IgD-negative memory B cell (primary cell): ENCODE measurements around the gene GMPR. TPM values are rescaled to one million over a fixed set of nuclear protein-coding genes. Genes with fewer than 3 reads are reported as not detected.

Experiments used
- H3K27ac Mint-ChIP-seq, 3 donors: one replicate each; pipeline ENCODE4 v1.8.0; 2020 to 2022; ENCODE audit warnings: mild to moderate bottlenecking in 3 of 3, mixed read lengths in 3 of 3, moderate library complexity in 1 of 3
- H3K27me3 Mint-ChIP-seq: one replicate; pipeline ENCODE4 v1.8.0; 2021; ENCODE audit warnings: mixed read lengths
- H3K36me3 Mint-ChIP-seq: one replicate; pipeline ENCODE4 v1.8.0; 2020; ENCODE audit warnings: mild to moderate bottlenecking, mixed read lengths
- H3K4me1 Mint-ChIP-seq, 3 donors: one replicate each; pipeline ENCODE4 v1.8.0; 2020 to 2022; ENCODE audit warnings: mixed read lengths in 3 of 3, mild to moderate bottlenecking in 1 of 3
- H3K4me3 Mint-ChIP-seq, 4 donors: one replicate each; pipeline ENCODE4 v1.8.0; 2020 to 2022; ENCODE audit warnings: mild to moderate bottlenecking in 4 of 4, mixed read lengths in 4 of 4, moderate library complexity in 3 of 4
- H3K9me3 Mint-ChIP-seq, 3 donors: one replicate each; pipeline ENCODE4 v1.8.0; 2020 to 2021; ENCODE audit warnings: mixed read lengths in 3 of 3, mild to moderate bottlenecking in 1 of 3
- polyA plus RNA-seq: library from polyadenylated mRNA; unstranded; fragments of 300-500 nt; fragmentation: Illumina TruSeq; gene quantifications from one replicate; pipeline ENCODE4 v1.2.3, GENCODE V29; 2021

Gene GMPR
- 1.3 TPM for polyA plus RNA-seq

DNA sequence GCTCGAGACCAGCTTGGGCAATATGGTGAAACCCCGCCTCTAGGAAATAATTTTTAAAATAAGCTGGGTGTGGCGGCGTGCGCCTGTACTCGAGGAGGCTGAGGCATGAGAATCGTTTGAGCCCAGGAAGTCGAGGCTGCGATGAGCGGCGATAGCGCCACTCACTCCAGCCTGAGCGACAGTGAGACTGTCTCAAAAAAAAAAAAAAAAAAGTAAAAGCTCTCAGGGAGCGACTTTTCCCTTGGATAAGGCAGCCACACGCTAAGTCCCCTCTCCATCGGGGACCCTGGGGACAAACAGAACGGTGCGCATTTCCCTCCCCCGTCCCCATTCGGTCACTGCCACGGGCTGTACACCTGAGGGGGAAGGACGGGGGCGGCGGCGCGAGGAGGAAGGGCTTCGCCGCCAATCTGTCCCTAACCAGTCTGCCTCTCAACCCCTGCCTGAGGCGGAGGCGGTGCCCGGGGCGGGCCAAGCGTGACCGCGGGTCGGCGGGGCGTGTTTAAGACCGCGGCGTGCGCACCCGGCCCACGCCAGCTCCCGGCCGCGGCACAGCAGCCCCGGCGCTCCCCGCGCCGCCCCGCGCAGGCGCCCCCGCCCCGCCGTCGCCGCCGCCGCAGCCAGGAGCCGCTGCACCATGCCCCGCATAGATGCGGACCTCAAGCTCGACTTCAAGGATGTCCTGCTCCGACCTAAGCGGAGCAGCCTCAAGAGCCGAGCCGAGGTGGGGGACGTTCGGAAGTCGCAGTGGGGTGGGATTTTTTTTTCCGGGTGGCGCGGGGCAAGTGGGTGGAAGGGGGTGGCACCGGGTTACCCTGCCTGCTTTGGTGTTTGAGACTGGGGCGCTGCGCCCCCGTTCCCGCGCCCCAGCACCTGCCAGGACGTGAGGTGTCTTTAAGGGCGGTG lies at the start of gene GMPR:
Gene GMPR (plus strand): TSS at position 531 of the 906 bp plus-strand sequence. CDS start 107 bp downstream, at position 638.
- peaks cover 40% of the 10 kb centered on the region for H3K27me3 Mint-ChIP-seq
- peak within 1 kb of the TSS in 2 of 3 donors; percentile 33 to 53 for H3K27ac Mint-ChIP-seq
- H3K4me1 Mint-ChIP-seq = peaks cover 16 to 23% (median 18%) of the 10 kb centered on the region in 3 donors
- peak within 1 kb of the TSS; percentile 84 to 97 (median 94) for H3K4me3 Mint-ChIP-seq
- no peaks in the 10 kb centered on the region for H3K9me3 Mint-ChIP-seq
- H3K36me3 Mint-ChIP-seq = no peaks in the 10 kb centered on the region

DNA sequence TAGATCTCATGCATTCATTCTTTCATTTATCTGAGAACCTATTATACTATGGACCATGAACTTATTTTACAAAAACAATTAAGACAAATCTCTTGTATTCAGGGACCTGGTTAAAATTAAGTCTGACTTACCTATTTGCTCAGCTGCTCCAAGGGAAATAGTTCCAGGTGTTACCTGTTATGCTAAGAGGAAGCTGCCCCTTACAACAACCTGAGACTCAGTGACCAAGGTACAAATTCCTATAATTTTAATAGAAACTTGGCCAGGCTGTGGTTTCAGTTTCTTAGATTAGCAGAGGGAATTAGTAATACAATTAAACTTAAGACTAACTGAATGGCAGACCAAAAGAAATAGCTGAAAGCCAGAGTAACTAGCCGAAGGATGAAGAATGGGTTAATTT lies 48.2 kb upstream of the GMPR start:
- no peaks in the 10 kb centered on the region for H3K36me3 Mint-ChIP-seq
- no peaks in the 10 kb centered on the region for H3K4me1 Mint-ChIP-seq
- H3K27ac Mint-ChIP-seq = no peak overlapping the region

DNA sequence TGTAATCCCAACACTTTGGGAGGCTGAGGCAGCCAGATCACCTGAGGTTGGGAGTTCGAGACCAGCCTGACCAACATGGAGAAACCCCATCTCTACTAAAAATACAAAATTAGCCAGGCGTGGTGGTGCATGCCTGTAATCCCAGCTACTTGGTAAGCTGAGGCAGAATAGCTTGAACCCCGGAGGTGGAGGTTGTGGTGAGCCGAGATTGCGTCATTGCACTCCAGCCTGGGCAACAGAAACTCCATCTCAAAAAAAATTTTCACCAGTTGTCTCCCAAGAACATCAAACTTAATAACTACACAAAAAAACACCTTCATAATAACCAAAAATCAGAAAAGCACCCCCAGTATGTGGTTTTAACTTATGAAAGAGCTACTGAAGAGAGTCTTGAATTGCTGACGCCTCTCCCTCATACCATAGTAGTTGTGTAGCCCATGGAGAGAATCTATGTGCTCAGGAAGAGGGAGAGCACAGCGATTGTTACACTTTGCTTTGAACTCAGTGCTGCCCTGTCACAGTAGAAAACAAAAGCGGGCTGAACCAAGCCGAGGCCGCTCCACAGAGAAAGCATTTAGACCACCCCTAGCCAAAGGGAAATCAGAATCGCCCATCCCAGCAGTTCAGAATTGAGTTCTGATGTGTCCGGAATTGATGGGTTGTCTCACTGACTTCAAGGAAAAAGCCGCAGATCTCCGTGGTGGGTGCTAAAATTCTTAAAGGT lies 42.0 kb upstream of the GMPR start:
- H3K27ac Mint-ChIP-seq = no peak overlapping the region

More for the DNA sequence above, 48.2 kb upstream of the GMPR start:
- H3K9me3 Mint-ChIP-seq = no peaks in the 10 kb centered on the region
- peaks cover 8% of the 10 kb centered on the region for H3K27me3 Mint-ChIP-seq
- no peak overlapping the region for H3K4me3 Mint-ChIP-seq

DNA sequence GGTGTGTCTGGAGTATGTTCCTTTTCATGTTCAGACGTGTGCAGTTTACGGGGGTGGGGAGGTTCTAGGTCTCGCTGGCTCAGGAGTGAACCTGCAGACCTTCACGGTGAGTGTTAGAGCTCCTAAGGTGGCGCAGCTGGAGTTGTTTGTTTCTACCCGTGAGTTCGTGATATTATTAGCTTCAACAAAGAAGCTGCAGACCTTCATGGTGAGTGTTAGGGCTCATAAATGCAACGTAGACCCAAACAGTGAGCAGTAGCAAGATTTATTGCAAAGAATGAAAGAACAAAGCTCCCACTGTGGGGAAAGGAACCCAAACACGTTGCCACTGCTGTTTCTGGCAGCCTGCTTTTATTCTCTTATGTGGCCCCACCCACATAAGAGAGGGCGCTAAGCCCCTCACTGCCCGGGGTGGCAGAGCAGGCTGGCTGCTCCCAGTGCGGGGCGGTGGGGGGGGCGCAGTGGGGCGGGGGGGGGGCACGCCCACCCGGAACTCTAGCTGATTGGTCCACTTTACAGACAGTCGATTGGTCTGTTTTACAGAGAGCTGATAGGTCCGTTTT lies 41.3 kb upstream of the GMPR start:
- no peak overlapping the region for H3K27ac Mint-ChIP-seq
- no peak overlapping the region for H3K4me3 Mint-ChIP-seq
- H3K4me1 Mint-ChIP-seq = peaks cover 0 to 5% (median 4%) of the 10 kb centered on the region in 3 donors
- peaks cover 12% of the 10 kb centered on the region for H3K27me3 Mint-ChIP-seq
- no peaks in the 10 kb centered on the region for H3K36me3 Mint-ChIP-seq
- H3K9me3 Mint-ChIP-seq = no peaks in the 10 kb centered on the region

More for the DNA sequence above, 42.0 kb upstream of the GMPR start:
- Mint-ChIP-seq H3K27me3 (peaks cover 12% of the 10 kb centered on the region), H3K4me1 (peaks cover 0 to 5% (median 4%) of the 10 kb centered on the region in 3 donors), H3K4me3 (no peak overlapping the region), H3K36me3 (no peaks in the 10 kb centered on the region), H3K9me3 (no peaks in the 10 kb centered on the region)

DNA sequence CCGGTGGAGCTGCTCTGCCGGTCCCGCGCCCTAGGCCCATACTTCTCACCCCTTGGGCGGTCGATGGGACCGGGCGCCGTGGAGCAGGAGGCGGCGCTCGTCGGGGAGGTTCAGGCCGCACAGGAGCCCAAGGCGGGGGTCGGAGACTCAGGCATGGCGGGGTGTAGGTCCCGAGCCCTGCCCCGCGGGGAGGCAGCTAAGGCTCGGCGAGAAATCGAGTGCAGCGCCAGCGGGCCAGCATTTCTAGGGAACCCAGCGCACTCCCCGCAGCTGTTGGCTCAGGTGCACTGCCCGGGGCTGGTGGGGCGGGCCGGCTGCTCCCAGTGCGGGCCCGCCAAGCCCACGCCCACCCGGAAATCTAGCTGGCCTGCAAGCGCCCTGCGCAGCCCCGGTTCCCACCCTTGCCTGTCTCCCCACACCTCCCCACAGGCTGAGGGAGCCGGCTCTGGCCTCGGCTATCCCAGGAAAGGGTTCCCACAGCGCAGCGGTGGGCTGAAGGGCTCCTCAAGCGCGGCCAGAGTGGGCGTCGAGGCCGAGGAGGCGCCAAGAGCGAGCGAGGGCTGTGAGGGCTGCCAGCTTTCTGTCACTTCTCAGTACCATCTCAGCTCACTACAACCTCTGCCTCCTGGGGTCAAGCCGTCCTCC lies 40.2 kb upstream of the GMPR start:
- H3K9me3 Mint-ChIP-seq = no peaks in the 10 kb centered on the region
- H3K27me3 Mint-ChIP-seq = peaks cover 12% of the 10 kb centered on the region
- peaks cover 4 to 5% (median 5%) of the 10 kb centered on the region in 3 donors for H3K4me1 Mint-ChIP-seq
- no peak overlapping the region for H3K27ac Mint-ChIP-seq
- H3K36me3 Mint-ChIP-seq = no peaks in the 10 kb centered on the region
- no peak overlapping the region for H3K4me3 Mint-ChIP-seq

DNA sequence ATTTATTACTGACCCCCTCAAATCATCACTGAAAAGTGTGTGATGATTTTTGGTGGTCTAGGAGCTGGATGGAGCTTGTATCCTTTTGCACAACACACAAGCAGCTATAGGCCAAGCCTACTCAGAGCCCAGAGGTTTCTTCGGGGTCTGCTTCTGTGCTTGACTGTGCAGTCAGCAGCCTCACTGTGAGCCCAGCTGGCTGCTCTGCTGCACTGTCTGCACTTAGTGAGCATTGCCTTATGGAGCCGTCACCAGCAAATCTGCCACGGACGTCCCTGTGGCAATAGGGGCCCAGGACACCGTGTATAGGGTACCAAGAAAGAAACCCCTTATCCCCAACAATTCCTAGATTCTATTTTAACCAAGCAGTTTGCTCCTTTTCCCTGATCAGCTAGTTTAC lies 38.6 kb upstream of the GMPR start:
- Mint-ChIP-seq H3K27ac (no peak overlapping the region), H3K36me3 (no peaks in the 10 kb centered on the region), H3K4me3 (no peak overlapping the region), H3K27me3 (peaks cover 4% of the 10 kb centered on the region), H3K9me3 (no peaks in the 10 kb centered on the region), H3K4me1 (peaks cover 5 to 11% (median 10%) of the 10 kb centered on the region in 3 donors)

DNA sequence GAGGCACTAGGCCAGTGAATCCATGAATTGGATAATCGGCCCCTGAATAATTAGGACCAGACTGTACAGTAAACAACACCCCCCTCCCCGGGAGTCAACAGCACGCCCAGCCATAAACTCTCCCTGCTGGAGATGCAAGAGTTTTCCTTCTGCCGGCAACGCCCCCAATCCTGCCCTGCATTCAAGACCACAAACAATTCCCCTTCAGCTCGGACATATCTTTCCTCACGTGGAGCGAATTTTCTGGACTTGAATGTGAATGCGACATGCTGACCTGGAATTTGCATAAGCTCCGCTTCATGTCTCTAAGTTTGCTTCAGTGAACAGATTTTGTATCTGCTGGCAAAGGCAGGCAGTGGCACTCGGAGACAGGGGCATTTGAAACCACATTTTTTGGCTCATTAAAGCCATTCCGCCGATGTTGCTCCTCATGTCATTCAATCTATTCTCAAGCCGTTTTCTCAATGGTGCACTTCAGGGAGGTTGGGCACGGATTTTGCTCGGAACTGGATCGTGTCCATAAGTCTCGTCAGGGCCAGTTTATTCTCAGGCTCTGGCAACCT lies 38.0 kb upstream of the GMPR start:
- H3K4me1 Mint-ChIP-seq = peaks cover 10 to 16% (median 14%) of the 10 kb centered on the region in 3 donors
- no peaks in the 10 kb centered on the region for H3K36me3 Mint-ChIP-seq
- peak overlapping the region in 2 of 4 donors; percentile 47 to 50 for H3K4me3 Mint-ChIP-seq
- no peaks in the 10 kb centered on the region for H3K9me3 Mint-ChIP-seq
- H3K27ac Mint-ChIP-seq = peak overlapping the region in 1 of 3 donors; percentile 60
- H3K27me3 Mint-ChIP-seq = peaks cover 4% of the 10 kb centered on the region

DNA sequence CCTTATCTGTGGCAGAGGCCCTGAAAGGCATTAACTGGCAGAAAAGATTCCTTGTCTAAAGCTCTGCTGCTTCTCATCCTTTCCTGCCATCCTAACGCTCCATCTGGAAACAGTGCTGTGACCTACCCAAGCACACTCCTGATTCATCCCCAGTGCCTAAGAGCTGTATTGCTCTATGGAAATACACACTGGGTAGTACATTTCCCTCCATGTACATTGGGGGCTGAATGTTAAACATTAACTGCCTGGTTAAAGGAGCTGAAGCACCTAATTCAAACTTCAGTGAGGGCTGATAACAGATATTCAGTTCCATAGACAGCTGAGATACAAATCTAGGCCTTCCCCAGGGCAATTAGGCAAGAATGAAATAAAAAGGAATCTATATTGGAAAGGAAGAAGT lies 36.7 kb upstream of the GMPR start:
- H3K9me3 Mint-ChIP-seq = no peaks in the 10 kb centered on the region
- peak overlapping the region in 1 of 3 donors; percentile 83 for H3K27ac Mint-ChIP-seq
- H3K4me3 Mint-ChIP-seq = no peak overlapping the region
- H3K27me3 Mint-ChIP-seq = peaks cover 2% of the 10 kb centered on the region
- H3K36me3 Mint-ChIP-seq = no peaks in the 10 kb centered on the region
- peaks cover 21 to 29% (median 26%) of the 10 kb centered on the region in 3 donors for H3K4me1 Mint-ChIP-seq

DNA sequence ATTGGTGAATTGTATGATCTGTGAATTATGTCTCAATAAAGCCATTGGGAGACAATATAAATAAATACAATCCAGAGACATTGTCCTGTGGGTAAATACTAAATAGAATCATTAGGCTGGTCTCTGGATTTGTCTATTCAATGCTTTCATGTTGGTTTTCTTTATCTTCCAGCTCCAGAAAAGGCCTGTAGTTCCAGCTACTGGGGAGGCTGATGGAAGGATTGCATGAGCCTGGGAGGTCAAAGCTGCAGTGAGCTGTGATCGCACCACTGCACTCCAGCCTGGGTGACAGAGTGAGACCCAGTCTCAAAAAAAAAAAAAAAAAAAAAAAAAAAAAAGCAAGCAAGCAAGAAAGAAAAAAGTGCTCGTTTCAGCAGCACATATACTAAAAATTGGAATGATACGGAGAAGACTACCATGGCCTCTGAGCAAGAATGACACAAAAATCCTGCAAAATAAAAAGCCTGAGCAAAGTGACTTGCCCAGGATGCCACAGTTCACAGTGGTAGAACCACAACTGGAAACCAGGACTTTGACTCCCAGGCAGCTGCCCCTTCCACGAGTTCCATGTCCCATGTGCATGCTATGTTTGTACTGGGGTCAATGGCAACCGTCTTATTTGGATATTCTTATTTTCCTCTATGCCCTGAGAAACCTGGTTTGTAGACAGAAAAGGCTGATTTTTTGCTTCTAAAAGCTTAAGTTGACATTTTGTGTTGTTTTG lies 33.6 kb upstream of the GMPR start:
- peak overlapping the region; percentile 5 to 83 (median 60) for H3K4me3 Mint-ChIP-seq

DNA sequence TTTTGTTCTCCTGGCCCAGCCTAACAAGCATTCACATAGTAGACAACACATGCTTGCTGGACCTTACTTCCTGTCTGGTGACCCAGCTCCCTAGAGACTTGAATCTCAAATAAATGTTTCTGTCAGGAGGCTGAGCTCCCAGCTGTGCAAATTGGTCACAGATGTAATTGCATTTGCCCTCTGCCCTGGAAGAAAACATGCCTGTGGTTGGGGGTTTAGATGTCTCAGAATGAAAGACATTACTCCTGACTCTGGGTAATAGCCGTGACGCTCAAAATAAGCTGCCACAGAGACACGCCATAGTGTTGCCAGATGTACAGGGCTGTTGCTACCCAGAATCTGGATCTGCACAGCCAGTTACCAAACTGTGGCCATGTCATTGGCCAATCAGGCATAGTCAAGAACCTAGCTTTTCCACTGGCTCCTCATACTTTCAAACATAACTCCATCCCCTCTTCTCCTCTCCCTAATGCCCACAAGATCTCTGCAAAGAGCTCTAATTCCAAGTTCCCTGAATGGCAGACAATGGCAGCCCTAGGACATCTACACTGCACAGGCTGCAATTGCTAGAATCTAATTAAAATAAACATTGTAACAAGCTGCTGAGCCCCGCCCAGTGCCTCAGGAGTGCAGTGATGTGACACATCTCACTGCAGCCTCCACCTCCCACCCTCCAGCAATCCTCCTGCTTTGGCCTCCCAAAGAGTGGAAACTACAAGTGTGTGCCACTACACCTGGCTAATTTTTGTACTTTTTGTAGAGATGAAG lies 32.8 kb upstream of the GMPR start:
- Mint-ChIP-seq H3K27me3 (peaks cover 6% of the 10 kb centered on the region), H3K4me1 (peaks cover 21 to 30% (median 26%) of the 10 kb centered on the region in 3 donors), H3K4me3 (peak overlapping the region; percentile 5 to 83 (median 60)), H3K36me3 (no peaks in the 10 kb centered on the region), H3K9me3 (no peaks in the 10 kb centered on the region), H3K27ac (peak overlapping the region; percentile 89 to 94 (median 93))

More for the DNA sequence above, 33.6 kb upstream of the GMPR start:
- Mint-ChIP-seq H3K27ac (peak overlapping the region; percentile 89 to 94 (median 93)), H3K9me3 (no peaks in the 10 kb centered on the region), H3K27me3 (peaks cover 6% of the 10 kb centered on the region), H3K4me1 (peaks cover 21 to 32% (median 26%) of the 10 kb centered on the region in 3 donors), H3K36me3 (no peaks in the 10 kb centered on the region)

DNA sequence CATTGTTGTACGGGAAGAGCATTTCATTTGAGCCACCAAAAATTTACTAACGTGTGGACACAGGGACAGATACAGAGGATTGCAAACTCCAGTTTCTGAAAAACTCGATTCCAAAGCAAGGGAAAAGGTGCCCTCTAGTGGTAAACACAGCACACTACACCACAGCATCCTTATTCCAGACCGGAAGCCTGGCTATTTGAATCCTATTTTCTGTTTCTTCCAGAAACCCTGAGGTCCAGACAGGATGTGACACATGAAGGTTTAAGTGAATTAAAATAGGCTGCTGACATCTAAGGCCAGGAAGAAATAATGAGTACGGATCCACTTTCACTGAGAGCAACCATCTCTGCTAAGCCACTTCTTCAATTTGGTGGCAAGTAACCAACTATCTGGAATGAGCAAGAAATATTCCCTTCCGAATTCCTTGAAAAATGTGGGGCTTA lies 31.8 kb upstream of the GMPR start:
- Mint-ChIP-seq H3K27ac (peak overlapping the region in 2 of 3 donors; percentile 48 to 87), H3K4me1 (peaks cover 21 to 27% (median 22%) of the 10 kb centered on the region in 3 donors), H3K27me3 (peaks cover 6% of the 10 kb centered on the region), H3K9me3 (no peaks in the 10 kb centered on the region), H3K4me3 (peak overlapping the region in 3 of 4 donors; percentile 18 to 86 (median 55)), H3K36me3 (peaks cover 2% of the 10 kb centered on the region)

DNA sequence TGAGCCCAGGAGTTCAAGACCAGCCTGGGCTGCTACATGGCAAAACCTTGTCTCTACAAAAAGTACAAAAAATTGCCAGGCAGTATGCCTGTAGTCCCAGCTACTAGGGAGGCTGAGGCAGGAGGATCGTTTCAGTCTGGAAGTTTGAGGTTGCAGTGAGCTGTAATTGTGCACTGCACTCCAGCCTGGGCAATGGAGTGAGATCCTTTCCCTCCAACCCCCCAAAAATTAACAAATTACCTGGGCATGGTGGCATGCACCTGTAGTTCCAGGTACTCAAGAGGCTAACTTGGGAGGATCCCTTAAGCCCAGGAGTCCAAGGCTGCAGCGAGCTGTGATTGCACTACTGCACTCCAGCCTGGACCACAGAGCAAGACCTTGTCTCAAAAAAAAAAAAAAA lies 29.4 kb upstream of the GMPR start:
- Mint-ChIP-seq H3K36me3 (peaks cover 2% of the 10 kb centered on the region), H3K27me3 (peaks cover 7% of the 10 kb centered on the region), H3K27ac (no peak overlapping the region), H3K9me3 (no peaks in the 10 kb centered on the region), H3K4me1 (peaks cover 16 to 27% (median 22%) of the 10 kb centered on the region in 3 donors), H3K4me3 (no peak overlapping the region)

DNA sequence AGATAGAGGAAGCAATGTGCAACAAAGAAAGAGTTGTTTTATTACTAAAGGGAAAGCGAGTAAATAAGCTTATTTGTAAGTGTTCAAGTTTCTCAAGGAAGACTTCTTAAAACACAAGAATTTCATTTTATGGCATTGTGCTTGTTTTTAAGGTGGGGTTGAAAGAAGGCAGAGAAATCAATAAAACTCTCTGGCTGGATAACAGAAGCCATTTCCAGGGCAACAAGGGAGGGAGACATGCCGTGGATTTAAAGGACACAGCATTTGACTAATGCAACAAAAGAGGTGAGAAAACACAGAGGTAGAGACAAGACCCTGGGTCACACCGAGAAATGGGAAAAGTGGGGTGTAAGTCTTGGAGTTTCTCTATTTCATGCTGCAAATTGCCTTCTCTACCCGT lies 28.8 kb upstream of the GMPR start:
- no peak overlapping the region for H3K4me3 Mint-ChIP-seq
- H3K4me1 Mint-ChIP-seq = peaks cover 16 to 24% (median 18%) of the 10 kb centered on the region in 3 donors
- H3K27me3 Mint-ChIP-seq = peaks cover 7% of the 10 kb centered on the region
- peaks cover 2% of the 10 kb centered on the region for H3K36me3 Mint-ChIP-seq
- no peak overlapping the region for H3K27ac Mint-ChIP-seq
- H3K9me3 Mint-ChIP-seq = no peaks in the 10 kb centered on the region
